Endodermal cell (in vitro differentiated cells): ENCODE results near the gene PTPRE. TPM values are rescaled to one million over a fixed set of nuclear protein-coding genes. Genes with fewer than 3 reads are reported as not detected.

ENCODE experiments used
- DNase-seq: peaks from one replicate; pipeline ENCODE4 v3.0.0-alpha.2; 2017
- H3K27ac ChIP-seq: 2 replicates; pipeline ENCODE4 v1.5.1; 2013; ENCODE audit warnings: mild to moderate bottlenecking, low read depth, low read length, moderate library complexity
- H3K27me3 ChIP-seq: 2 replicates; pipeline ENCODE4 v1.6.1; 2013; ENCODE audit warnings: mild to moderate bottlenecking, low read length, moderate library complexity; ENCODE audit not compliant: insufficient read depth, control insufficient read depth, poor library complexity, severe bottlenecking
- H3K36me3 ChIP-seq: 2 replicates; pipeline ENCODE4 v1.7.0; 2013; ENCODE audit warnings: mild to moderate bottlenecking, low read length, moderate library complexity; ENCODE audit not compliant: control insufficient read depth, insufficient read depth
- H3K4me1 ChIP-seq: one replicate; pipeline ENCODE4 v1.7.0; 2013; ENCODE audit warnings: low read length; ENCODE audit not compliant: control insufficient read depth, insufficient read depth
- H3K4me3 ChIP-seq: 2 replicates; pipeline ENCODE4 v1.5.1; 2013; ENCODE audit warnings: mild to moderate bottlenecking, low read length, moderate library complexity
- H3K9ac ChIP-seq: 2 replicates; pipeline ENCODE4 v1.6.1; 2013; ENCODE audit warnings: mild to moderate bottlenecking, low read length, moderate library complexity; ENCODE audit not compliant: poor library complexity, severe bottlenecking; ENCODE audit errors: extremely low read depth
- H3K9me3 ChIP-seq: 2 replicates; pipeline ENCODE4 v1.6.1; 2013; ENCODE audit warnings: mild to moderate bottlenecking, low read length, moderate library complexity; ENCODE audit not compliant: control insufficient read depth
- H3K27ac Mint-ChIP-seq: 2 replicates; pipeline ENCODE4 v1.8.0; 2020; ENCODE audit warnings: mixed read lengths
- H3K27me3 Mint-ChIP-seq: 2 replicates; pipeline ENCODE4 v1.8.0; 2021; ENCODE audit warnings: mild to moderate bottlenecking, mixed read lengths; ENCODE audit not compliant: insufficient read depth
- H3K36me3 Mint-ChIP-seq: 2 replicates; pipeline ENCODE4 v1.8.0; 2020; ENCODE audit warnings: low read depth, mixed read lengths
- H3K4me1 Mint-ChIP-seq: 2 replicates; pipeline ENCODE4 v1.8.0; 2020; ENCODE audit warnings: mixed read lengths
- H3K4me3 Mint-ChIP-seq: 2 replicates; pipeline ENCODE4 v1.8.0; 2020; ENCODE audit warnings: mild to moderate bottlenecking, moderate library complexity, mixed read lengths
- H3K9me3 Mint-ChIP-seq: 2 replicates; pipeline ENCODE4 v1.8.0; 2020; ENCODE audit warnings: mild to moderate bottlenecking, mixed read lengths
- CTCF ChIP-seq: fragments of 200-600 bp; sonication (generic); conservative IDR thresholded peaks from 2 replicates; pipeline ENCODE4 v1.5.0; 2021; ENCODE audit warnings: antibody characterized with exemption, mild to moderate bottlenecking
- WGBS, 2 experiments: methylation state at CpG; one replicate each; pipeline versions ENCODE4 v1.1.5 to v1.1.7; 2013; ENCODE audit warnings: missing lambda C conversion rate in 2 of 2, mixed read lengths in 1 of 2; ENCODE audit not compliant: insufficient coverage in 1 of 2, insufficient read length in 1 of 2; 5-methylcytosine and 5-hydroxymethylcytosine counted together
- total RNA-seq, 2 donors: library from RNA; stranded (reverse); fragmentation: NEBNext Ultra II Directional in 1 of 2; extraction: Animal tissue kit (Norgen Biotek cat#: 25700) in 1 of 2; gene quantifications; 2 replicates in 1 of 2; 3 replicates in 1 of 2; pipeline ENCODE4 v1.2.1, GENCODE V29; 2021

PTPRE gene
- total RNA-seq, 2 donors from 2014 or later: 0.75 to 3.0 TPM

- Mint-ChIP-seq H3K9me3 (no peaks in the 10 kb centered on the region), H3K27me3 (peaks cover 5% of the 10 kb centered on the region), H3K4me1 (no peaks in the 10 kb centered on the region), H3K27ac (no peak overlapping the region), H3K4me3 (no peak overlapping the region), H3K36me3 (no peaks in the 10 kb centered on the region)
- no peak for DNase-seq
- no peak for TF ChIP-seq CTCF
- Histone ChIP-seq H3K9me3 (no peaks in the 10 kb centered on the region), H3K4me3 (no peak overlapping the region), H3K36me3 (no peaks in the 10 kb centered on the region), H3K4me1 (no peaks in the 10 kb centered on the region), H3K27me3 (no peaks in the 10 kb centered on the region), H3K9ac (no peak overlapping the region), H3K27ac (peak overlapping the region; percentile 71)
- WGBS, 2 experiments: 67 to 92% methylated on average over 3 to 5 of the region's 5 CpGs
Measured at GRCh38 chr10:127877699-127878098, 29.2 kb upstream of the PTPRE start.

- Histone ChIP-seq H3K36me3 (no peaks in the 10 kb centered on the region), H3K4me1 (no peaks in the 10 kb centered on the region), H3K4me3 (no peak overlapping the region), H3K9me3 (no peaks in the 10 kb centered on the region), H3K9ac (no peak overlapping the region), H3K27me3 (no peaks in the 10 kb centered on the region), H3K27ac (peak overlapping the region; percentile 71)
- H3K4me1 Mint-ChIP-seq: no peaks in the 10 kb centered on the region
- no peaks in the 10 kb centered on the region for H3K9me3 Mint-ChIP-seq
- peaks cover 5% of the 10 kb centered on the region for H3K27me3 Mint-ChIP-seq
- WGBS, 2 experiments: 89 to 97% methylated on average over 4 of the region's 4 CpGs
- no peaks in the 10 kb centered on the region for H3K36me3 Mint-ChIP-seq
- no peak for DNase-seq
- H3K27ac Mint-ChIP-seq: no peak overlapping the region
- no peak overlapping the region for H3K4me3 Mint-ChIP-seq
- TF ChIP-seq CTCF: no peak
Measured at GRCh38 chr10:127878475-127879055, 28.3 kb upstream of the PTPRE start.

DNA sequence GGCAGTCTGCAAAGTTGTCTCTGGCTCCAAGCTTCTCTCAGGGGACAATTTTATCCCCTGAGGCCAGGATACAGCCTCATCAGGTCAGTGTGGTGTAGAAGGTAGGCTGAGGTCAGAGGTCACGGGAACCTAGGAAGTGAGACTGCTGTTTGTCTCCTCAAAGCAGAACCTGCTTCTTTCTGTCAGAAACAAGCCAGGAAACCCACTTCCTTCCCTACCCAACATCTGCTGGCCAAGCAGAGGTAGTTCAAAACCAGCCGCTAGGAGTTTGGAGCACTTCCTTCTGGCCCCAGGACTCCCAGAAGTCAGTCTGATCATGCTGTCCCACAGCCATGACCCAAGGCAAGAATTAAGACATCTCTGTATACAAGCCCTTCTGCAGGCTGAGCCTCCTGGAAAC lies 26.3 kb upstream of the PTPRE start:
- WGBS, 2 experiments: 100% methylated on average over 1 of the region's 2 CpGs; no CpG with 5 or more reads in 1 of the 2 experiments
- no peak for TF ChIP-seq CTCF
- H3K36me3 Mint-ChIP-seq: no peaks in the 10 kb centered on the region
- Histone ChIP-seq H3K27me3 (no peaks in the 10 kb centered on the region), H3K9me3 (no peaks in the 10 kb centered on the region), H3K4me1 (no peaks in the 10 kb centered on the region), H3K9ac (no peak overlapping the region), H3K27ac (no peak overlapping the region), H3K36me3 (no peaks in the 10 kb centered on the region), H3K4me3 (no peak overlapping the region)
- no peak overlapping the region for H3K27ac Mint-ChIP-seq
- no peaks in the 10 kb centered on the region for H3K9me3 Mint-ChIP-seq
- no peak for DNase-seq
- no peaks in the 10 kb centered on the region for H3K4me1 Mint-ChIP-seq
- H3K4me3 Mint-ChIP-seq: no peak overlapping the region
- peaks cover 5% of the 10 kb centered on the region for H3K27me3 Mint-ChIP-seq
